Kidney (tissue), 14 donors: ENCODE data around the gene GFRA1. TPM values are rescaled to one million over a fixed set of nuclear protein-coding genes. Genes with fewer than 3 reads are reported as not detected.

Experiments used
- DNase-seq, 5 donors: peaks; one replicate each; pipeline ENCODE4 v3.0.0-alpha.2; 2013 to 2020
- FAIRE-seq: peaks from 2 replicates; lab custom pipeline; 2012; peaks lifted over from hg19 to GRCh38; lab: Jason Lieb, UNC
- H3K27ac ChIP-seq, 2 donors: one replicate each; pipeline ENCODE4 v1.7.0; 2013; ENCODE audit warnings: low read depth in 2 of 2, low read length in 2 of 2, inconsistent platforms in 1 of 2
- H3K27me3 ChIP-seq: one replicate; pipeline ENCODE4 v1.7.1; 2013; ENCODE audit warnings: low read length, inconsistent platforms; ENCODE audit not compliant: control insufficient read depth, insufficient read depth
- H3K36me3 ChIP-seq, 3 donors: one replicate each; pipeline versions ENCODE4 v1.7.0 to v1.7.1; 2013; ENCODE audit warnings: low read length in 3 of 3, control low read depth in 1 of 3, inconsistent platforms in 1 of 3; ENCODE audit not compliant: insufficient read depth in 3 of 3, control insufficient read depth in 2 of 3
- H3K4me1 ChIP-seq, 3 donors: one replicate each; pipeline versions ENCODE4 v1.7.0 to v1.7.1; 2013; ENCODE audit warnings: low read length in 3 of 3, inconsistent platforms in 1 of 3, low read depth in 1 of 3; ENCODE audit not compliant: control insufficient read depth in 2 of 3, insufficient read depth in 2 of 3
- H3K4me3 ChIP-seq, 3 donors: one replicate each; pipeline versions ENCODE4 v1.7.0 to v1.8.1; 2013; ENCODE audit warnings: low read length in 3 of 3, control low read depth in 1 of 3, inconsistent platforms in 1 of 3
- H3K9ac ChIP-seq, 3 donors: one replicate each; pipeline versions ENCODE4 v1.7.0 to v1.7.1; 2013; ENCODE audit warnings: low read length in 3 of 3, control low read depth in 1 of 3, inconsistent platforms in 1 of 3
- H3K9me3 ChIP-seq, 3 donors: one replicate each; pipeline versions ENCODE4 v1.7.0 to v1.7.1; 2013; ENCODE audit warnings: low read length in 3 of 3, control low read depth in 1 of 3, inconsistent platforms in 1 of 3; ENCODE audit not compliant: control insufficient read depth in 2 of 3, insufficient read depth in 1 of 3
- intact Hi-C: fragments of 100-400 bp; cut with DNase I; formaldehyde crosslinking; loops from one replicate; pipeline ENCODE4 v1.11.1; 2022
- polyA plus RNA-seq: library from polyadenylated mRNA; stranded (reverse); fragments of 350-450 nt; fragmentation: Illumina TruSeq; extraction: RNeasy Lipid Tissue Mini Kit (QIAGEN cat#74804); gene quantifications from one replicate; pipeline ENCODE4 v1.2.3, GENCODE V29; 2014; ENCODE audit warnings: low read depth, low replicate concordance; ENCODE audit not compliant: insufficient read depth
- total RNA-seq: library from RNA; stranded (reverse); fragmentation: NEBNext Ultra II Directional; extraction: Animal tissue kit (Norgen Biotek cat#: 25700); gene quantifications from one replicate; pipeline ENCODE4 v1.2.1, GENCODE V29; 2021
- TF ChIP-seq, protein P1 (sequence below): IDR thresholded peaks from 3 replicates; pipeline ENCODE4 v1.5.1; 2012; ENCODE audit warnings: mild to moderate bottlenecking, moderate library complexity, borderline replicate concordance; ENCODE audit not compliant: insufficient read depth; ENCODE audit errors: extremely low read depth
- donor health status: control.
- donor health status: control.
- donor health status: control.
- donor health status: control.
- donor health status: control.
- donor health status: DM: yes; HTN: yes; CAD: no.
- donor health status: Normal renal cell carcinoma (clear cell type).

Gene GFRA1
- total and polyA plus RNA-seq, 2 donors from 2014 or later = 3.0 to 22.3 TPM

DNA sequence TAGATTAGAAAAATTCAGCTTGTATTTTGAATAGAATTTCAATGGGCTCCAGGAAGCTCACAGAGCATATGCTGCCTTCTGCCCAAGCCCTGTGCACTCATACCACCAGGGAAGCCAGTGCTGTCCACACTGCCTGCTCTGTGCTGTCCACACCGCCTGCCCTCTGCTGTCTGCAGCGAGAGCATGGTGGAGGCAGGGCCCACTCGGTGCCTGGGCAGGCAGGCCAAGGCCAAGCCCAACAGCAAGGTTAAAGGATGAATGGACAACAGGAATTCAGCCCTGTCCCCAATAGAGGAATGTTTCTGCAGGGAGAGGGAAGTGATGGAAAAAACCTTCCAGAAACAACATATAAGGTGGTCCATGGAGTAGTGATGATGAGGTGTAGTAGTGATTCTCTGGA, 146.8 kb downstream of the GFRA1 start:
- Histone ChIP-seq H3K27me3 (no peaks in the 10 kb centered on the region), H3K9me3 (no peaks in the 10 kb centered on the region), H3K9ac (no peak overlapping the region), H3K4me1 (no peaks in the 10 kb centered on the region), H3K4me3 (no peak overlapping the region), H3K36me3 (no peaks in the 10 kb centered on the region), H3K27ac (no peak overlapping the region)
- DNase-seq (peak in 1 of 5 donors; percentile 29), FAIRE-seq (no peak)
- TF ChIP-seq, protein P1, sequence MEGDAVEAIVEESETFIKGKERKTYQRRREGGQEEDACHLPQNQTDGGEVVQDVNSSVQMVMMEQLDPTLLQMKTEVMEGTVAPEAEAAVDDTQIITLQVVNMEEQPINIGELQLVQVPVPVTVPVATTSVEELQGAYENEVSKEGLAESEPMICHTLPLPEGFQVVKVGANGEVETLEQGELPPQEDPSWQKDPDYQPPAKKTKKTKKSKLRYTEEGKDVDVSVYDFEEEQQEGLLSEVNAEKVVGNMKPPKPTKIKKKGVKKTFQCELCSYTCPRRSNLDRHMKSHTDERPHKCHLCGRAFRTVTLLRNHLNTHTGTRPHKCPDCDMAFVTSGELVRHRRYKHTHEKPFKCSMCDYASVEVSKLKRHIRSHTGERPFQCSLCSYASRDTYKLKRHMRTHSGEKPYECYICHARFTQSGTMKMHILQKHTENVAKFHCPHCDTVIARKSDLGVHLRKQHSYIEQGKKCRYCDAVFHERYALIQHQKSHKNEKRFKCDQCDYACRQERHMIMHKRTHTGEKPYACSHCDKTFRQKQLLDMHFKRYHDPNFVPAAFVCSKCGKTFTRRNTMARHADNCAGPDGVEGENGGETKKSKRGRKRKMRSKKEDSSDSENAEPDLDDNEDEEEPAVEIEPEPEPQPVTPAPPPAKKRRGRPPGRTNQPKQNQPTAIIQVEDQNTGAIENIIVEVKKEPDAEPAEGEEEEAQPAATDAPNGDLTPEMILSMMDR = no peak
- intact Hi-C loops = no loop called here

DNA sequence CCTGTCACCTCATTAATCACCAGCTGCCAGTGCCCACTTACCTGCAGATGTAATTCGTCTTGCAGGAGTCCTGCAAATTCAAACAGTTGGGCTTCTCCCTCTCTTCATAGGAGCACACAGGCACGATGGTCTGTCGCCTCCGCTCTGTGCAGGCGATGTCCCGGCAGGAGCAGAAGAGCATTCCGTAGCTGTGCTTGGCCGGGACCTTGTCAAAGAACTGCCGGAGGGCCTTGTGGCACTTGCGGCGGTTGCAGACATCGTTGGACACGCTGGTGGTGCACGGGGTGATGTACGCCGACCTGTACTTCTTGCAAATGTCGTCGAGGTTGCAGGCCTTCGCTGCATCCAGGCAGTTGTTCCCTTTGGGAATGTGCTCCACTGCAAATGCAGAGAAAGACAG, 147.8 kb downstream of the GFRA1 start:
- Histone ChIP-seq H3K4me3 (no peak overlapping the region), H3K4me1 (no peaks in the 10 kb centered on the region), H3K27me3 (no peaks in the 10 kb centered on the region), H3K9ac (no peak overlapping the region), H3K27ac (no peak overlapping the region), H3K9me3 (no peaks in the 10 kb centered on the region), H3K36me3 (no peaks in the 10 kb centered on the region)
- FAIRE-seq (no peak), DNase-seq (peak in 1 of 5 donors; percentile 30)
- intact Hi-C loops = no loop called here
- TF ChIP-seq, protein P1 = no peak

DNA sequence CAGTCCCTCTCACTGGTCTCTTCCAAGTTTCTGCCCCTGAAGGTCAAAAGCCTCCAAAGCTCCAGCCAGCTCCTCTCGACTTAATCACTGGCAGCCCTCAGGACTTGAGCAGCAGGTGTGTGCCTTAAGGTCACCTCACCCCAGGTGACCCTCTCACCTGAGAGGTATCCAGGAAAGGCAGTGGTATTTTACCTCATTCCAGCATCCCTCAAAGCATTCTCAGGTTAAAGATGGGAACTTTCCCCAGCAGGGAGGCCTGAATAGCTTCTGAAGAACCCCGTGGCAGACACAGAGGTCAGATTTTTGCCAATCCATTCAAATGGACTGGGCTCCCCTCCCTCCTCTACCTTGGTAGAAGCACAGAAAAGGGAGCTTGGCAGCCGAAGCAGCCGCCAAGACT, 148.2 kb downstream of the GFRA1 start:
- intact Hi-C loops = no loop called here
- FAIRE-seq = no peak
- no peaks in the 10 kb centered on the region for H3K4me1 ChIP-seq

More for the DNA sequence above, 148.2 kb downstream of the GFRA1 start:
- Histone ChIP-seq H3K27me3 (no peaks in the 10 kb centered on the region), H3K9ac (no peak overlapping the region), H3K4me3 (no peak overlapping the region), H3K27ac (no peak overlapping the region), H3K36me3 (no peaks in the 10 kb centered on the region), H3K9me3 (no peaks in the 10 kb centered on the region)
- DNase-seq = no peak
- TF ChIP-seq, protein P1 = no peak
